Brain pericyte (primary cell): Measurements from ENCODE around the gene FAM118B.

ENCODE experiments used
- DNase-seq: peaks from one replicate; pipeline ENCODE4 v3.0.0-alpha.2; 2012; ENCODE audit warnings: low read depth, low spot score

FAM118B gene

GRCh38 chr11:126310200-126310991 lies 98.8 kb downstream of the FAM118B start:
- DNase-seq = no peak

GRCh38 chr11:126310992-126311310 lies 99.4 kb downstream of the FAM118B start:
- DNase-seq = no peak

GRCh38 chr11:126311401-126312291 lies 100.1 kb downstream of the FAM118B start:
- DNase-seq = no peak
